Islet precursor cell (in vitro differentiated cells): Measurements from ENCODE around the gene CCDC170.

Experiments used
- DNase-seq: peaks from one replicate; pipeline ENCODE4 v3.0.0-alpha.2; 2018

Gene CCDC170

GRCh38 chr6:151624071-151624470, 130.3 kb downstream of the CCDC170 start:
- DNase-seq: no peak

DNA sequence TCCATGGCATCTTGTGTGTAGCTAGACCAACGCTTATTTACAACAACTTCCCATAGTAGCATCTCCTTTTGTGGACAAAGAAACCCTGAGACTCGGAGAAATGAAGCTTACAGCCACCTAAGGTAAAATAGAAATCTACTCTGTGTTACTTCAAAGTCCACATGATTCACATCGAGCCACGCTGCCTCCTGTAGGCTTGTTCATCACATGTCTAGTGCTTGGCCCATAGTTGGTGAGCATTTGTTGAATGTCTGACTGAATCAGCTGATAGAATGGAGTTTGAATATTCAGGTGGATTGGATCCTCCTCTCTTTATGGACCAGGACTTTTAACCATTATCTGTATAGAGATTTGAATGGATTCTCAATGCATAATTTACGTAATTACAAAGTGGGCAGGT, 130.7 kb downstream of the CCDC170 start:
- no peak for DNase-seq

DNA sequence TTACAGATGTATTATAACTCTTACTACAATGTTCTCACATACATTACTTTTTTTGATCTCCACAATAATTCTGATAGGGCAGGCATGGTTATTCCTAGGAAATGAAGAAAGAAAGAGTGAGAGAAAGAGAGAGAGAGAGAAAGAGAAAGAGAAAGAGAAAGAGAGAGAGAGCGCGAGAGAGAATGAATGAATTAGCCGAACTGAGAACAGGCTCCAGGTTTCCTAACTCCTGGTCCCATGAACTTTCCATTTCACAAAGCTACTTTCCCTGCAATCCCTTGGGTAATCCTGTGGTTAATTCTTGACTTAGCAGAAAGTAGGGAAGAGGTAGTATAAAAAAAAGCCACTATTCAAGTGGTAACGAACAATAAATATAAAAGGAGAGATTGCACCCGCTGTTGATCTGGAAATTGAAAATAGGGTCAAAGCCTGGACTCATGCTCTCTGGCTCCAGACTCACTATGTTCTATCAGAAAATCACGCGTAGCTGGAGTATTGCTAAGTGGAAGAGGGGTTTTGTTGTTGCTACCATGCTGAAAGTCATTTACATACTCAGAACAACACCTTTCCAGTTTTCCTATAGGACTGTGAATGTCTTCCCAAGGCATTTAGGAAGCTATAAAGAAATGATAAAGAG, 131.2 kb downstream of the CCDC170 start:
- DNase-seq: no peak

DNA sequence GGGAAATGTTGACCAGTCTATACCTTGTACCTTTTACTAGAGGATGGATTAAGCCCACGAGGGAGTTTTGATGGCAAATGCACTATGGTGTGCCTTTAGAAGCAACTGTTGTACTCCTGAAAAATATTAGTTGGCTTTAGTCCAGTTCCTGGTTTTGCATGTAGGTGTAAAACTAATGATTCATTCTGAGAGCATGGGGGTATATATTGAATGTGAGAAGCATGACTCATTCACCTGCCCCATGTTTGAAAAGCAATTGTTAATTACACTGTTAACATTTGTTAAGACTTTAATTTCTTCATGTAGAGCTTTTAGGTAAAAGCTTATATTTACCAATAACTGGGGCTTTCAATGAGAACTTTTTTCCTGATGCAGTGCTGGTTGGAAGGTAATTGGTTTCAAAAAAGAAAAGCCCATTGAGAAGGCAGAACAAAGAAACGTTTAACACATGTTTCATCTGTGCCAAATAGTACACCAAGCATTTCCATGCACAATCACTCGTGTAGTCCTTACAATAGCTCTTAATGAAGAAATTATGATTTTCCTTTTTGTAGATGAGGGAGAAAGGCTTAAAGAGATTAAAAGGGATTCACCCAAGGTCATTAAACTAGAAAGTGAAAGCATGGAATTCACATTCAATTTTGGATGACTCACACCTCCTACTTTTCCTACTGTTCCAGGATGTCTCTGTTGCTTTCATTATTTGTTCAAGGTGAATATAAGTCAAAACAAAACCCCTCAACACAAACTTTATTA, 134.1 kb downstream of the CCDC170 start:
- no peak for DNase-seq

DNA sequence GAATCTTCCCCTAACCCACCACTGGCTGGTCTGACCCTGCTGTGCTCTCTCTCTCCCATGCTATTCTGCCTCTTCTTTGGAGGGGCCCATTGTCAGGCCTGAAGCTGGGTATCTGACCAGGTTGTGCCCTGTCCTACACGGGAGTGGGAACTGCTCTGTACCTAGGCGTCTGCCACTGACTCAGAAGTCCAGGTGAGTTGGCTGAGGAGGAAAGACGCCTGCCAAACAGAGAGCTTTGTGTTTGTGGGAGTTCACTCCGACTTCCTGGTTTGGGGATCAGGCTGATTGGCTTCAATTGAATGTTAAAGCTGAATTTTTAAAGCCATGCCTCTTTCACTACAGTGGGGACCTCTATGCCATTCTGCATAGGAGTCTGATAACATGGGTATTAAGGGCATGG, 136.0 kb downstream of the CCDC170 start:
- no peak for DNase-seq

- DNase-seq: no peak
Observed at GRCh38 chr6:151630387-151630786, 136.6 kb downstream of the CCDC170 start.

- DNase-seq: no peak
Observed at GRCh38 chr6:151630991-151631655, 137.3 kb downstream of the CCDC170 start.

- no peak for DNase-seq
Observed at GRCh38 chr6:151632415-151632987, 138.7 kb downstream of the CCDC170 start.

GRCh38 chr6:151633526-151634335, 139.9 kb downstream of the CCDC170 start:
- DNase-seq: no peak

- no peak for DNase-seq
Observed at GRCh38 chr6:151634336-151634720, 140.5 kb downstream of the CCDC170 start.

DNA sequence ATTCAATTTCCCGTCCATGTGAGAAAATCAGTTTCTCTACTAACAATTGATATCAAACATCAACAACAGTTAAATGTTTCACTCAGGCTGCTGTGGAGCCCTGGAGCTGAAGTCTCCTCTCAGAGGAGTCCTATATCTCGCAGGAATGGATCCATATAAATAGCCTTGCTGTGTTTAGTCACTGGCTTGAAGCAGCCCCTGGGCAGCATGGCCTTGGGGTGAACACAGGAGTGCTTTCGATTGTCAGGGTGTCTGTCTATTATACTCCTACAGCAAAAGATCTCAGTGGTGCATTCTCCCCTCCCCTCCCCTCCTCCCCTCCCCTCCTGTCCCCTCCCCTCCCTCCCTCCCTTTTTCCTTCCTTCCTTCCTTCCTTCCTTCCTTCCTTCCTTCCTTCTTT, 141.9 kb downstream of the CCDC170 start:
- DNase-seq: no peak

- no peak for DNase-seq
Observed at GRCh38 chr6:151637814-151638213, 144.0 kb downstream of the CCDC170 start.

DNA sequence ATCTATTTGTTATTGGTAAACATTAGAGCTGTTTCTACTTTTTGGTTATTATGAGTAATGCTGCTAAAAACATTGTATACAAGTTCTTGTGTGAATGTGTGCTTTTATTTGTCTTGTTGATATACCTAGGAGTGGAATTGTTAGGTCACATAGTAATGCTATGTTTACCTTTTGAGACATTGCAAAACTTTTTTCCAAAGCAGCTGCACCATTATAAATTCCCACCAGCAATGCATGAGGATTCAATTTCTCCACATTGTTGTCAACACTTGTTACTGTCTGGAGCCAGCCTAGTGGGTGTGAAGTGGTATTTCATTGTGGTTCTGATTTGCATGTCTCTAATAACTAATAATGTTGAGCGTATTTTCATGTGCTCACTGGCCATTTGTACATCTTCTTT, 145.9 kb downstream of the CCDC170 start:
- no peak for DNase-seq

- DNase-seq: no peak
Observed at GRCh38 chr6:151641028-151641427, 147.2 kb downstream of the CCDC170 start.

GRCh38 chr6:151647976-151648639, 154.3 kb downstream of the CCDC170 start:
- peak; percentile 82 for DNase-seq

DNA sequence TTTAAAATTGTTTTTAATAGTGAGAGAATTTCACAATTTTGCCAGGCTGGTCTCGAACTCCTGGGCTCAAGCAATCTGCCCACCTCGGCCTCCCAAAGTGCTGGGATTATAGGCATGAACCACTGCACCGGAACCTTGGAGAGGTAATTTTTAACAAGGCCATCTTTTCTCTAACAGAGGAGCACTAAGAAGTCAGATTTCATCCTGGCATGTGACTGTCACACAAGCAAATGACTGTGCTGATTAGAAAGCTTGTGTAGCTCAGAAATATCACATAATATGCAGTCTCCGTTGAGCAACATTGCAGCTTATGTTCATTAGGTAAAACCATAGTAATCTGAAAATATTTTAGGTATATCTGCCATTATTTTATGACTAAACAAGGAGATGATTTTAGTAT, 156.0 kb downstream of the CCDC170 start:
- no peak for DNase-seq

- DNase-seq: no peak
Observed at GRCh38 chr6:151651639-151652038, 157.8 kb downstream of the CCDC170 start.

DNA sequence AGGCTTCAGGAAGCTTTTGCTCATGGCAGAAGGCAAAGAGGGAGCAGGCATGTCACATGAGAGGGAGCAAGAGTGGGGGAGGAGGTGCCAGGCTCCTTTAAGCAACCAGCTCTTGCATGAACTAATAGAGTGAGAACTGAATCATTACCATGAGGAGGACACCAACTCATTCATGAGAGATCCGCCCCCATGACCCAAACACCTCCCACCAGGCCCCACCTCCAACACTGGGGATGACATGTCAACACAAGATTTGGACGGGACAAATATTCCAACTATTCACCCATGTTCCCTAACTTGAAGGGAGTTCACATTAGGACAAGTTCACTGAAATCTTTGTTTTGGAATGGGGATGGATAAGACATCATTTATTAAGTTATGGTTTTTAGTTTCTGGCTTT, 158.5 kb downstream of the CCDC170 start:
- DNase-seq: no peak

DNA sequence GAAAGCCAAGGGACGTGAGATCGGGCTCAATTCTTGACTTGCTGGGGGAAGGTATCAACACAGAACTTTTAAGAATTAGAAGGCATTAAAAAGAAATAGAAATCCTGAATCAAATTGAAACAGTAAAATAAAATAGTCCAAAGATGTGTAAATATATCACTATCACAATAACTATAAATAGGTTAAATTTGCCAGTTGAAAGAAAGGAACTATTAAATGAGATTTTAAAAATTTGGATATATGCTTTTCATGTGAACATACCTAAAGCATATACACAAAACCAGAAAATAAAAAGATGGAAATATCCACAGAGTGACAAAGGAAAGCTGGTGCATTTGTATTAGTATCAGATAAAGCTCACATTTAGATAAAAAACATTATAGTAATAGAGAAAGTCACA, 161.3 kb downstream of the CCDC170 start:
- DNase-seq: no peak

DNA sequence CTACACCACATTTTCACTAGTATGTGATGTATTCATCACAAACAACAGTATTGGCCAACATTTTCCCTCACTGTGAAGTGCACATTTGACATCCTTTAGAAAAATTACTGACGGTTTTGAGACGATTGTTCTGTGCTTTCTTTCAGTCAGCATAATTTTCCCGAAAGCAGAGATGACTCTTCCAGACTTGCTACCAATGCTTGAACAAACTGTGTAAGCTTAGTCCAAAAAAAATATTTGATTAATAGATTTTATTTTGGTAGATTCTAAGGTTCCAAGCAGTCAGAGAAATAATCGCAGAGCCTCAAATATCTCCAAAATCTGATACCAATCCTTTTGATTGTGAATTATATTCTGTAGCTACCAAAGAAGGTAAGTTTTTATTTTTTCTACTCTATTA, 162.6 kb downstream of the CCDC170 start:
- no peak for DNase-seq

- no peak for DNase-seq
Observed at GRCh38 chr6:151658091-151658490, 164.3 kb downstream of the CCDC170 start.

DNA sequence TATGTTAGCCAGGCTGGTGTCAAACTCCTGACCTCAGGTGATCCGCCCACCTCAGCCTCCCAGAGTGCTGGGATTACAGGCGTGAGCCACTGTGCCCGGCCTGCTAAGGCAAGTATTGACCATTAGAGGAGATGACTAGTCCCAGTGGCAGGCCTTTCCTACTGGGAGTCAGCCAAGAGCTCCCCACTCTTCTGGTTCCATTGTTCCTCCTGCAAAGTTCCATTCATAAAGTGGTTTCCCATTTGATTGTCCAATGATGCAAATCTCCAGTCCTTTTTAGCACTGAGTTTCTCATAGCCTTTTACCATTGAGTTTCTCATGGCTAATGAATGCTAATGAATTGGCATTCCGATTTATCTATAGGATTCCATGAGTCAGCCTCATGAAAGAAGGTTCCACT, 165.4 kb downstream of the CCDC170 start:
- no peak for DNase-seq
